ENCODE results near the gene EYS. TPM values are rescaled to one million over a fixed set of nuclear protein-coding genes. Genes with fewer than 3 reads are reported as not detected.

Gene EYS
- total and polyA plus RNA-seq, 2 of the 13 experiments (the other 11 are each of a cell fraction or from before 2014, with no cell fraction given), result 0.04 to 0.07 TPM

DNA sequence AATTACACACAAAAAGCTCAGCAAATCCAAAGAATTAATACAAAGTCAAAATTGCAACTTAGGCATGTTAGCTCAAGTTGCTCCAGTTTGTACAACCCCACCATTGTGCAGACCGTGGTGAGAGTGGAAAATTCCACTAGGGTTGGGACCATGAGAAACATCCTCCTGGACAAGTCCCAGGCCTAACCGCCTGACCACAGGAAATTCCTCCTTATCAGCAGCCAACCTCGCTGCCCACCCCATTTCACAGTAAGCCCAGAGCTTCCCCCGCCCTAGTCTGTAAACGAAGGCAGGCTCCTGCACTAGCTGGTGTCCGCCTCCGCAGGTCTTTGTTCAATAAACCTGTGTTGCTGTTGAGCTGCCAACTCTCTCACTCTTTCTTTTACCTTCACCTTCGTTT, 1023.3 kb downstream of the EYS start:
- peak; percentile 44 for DNase-seq (ENCODE audit: low spot score)
- Histone ChIP-seq H2AFZ (ENCODE audit: low read length) (no peak overlapping the region), H3K9me3 (ENCODE audit: low read length) (no peaks in the 10 kb centered on the region), H3K4me2 (ENCODE audit: low read depth, low read length) (peak overlapping the region; percentile 38), H3K4me3 (replicated peaks in 1 of 3; ENCODE audit: insufficient read depth in 1 of 3, low read depth in 2 of 3, low read length in 3 of 3) (no peak overlapping the region), H3K27ac (ENCODE audit: extremely low read length, insufficient read depth, low read length) (no peak overlapping the region), H3K36me3 (replicated peaks in 1 of 2; ENCODE audit: control insufficient read depth in 1 of 2, insufficient read depth in 2 of 2, low read length in 2 of 2) (no peaks in the 10 kb centered on the region), H3K4me1 (ENCODE audit: insufficient read depth, low read length) (no peaks in the 10 kb centered on the region), H3K9ac (ENCODE audit: insufficient read depth, low read depth, low read length) (no peak overlapping the region), H3K79me2 (ENCODE audit: insufficient read depth, low read length) (no peaks in the 10 kb centered on the region), H3K27me3 (ENCODE audit: control insufficient read depth in 1 of 2, insufficient read depth in 2 of 2, low read length in 2 of 2) (no peaks in the 10 kb centered on the region), H4K20me1 (ENCODE audit: insufficient read depth, low read length) (no peaks in the 10 kb centered on the region)
- TF ChIP-seq, protein P1, sequence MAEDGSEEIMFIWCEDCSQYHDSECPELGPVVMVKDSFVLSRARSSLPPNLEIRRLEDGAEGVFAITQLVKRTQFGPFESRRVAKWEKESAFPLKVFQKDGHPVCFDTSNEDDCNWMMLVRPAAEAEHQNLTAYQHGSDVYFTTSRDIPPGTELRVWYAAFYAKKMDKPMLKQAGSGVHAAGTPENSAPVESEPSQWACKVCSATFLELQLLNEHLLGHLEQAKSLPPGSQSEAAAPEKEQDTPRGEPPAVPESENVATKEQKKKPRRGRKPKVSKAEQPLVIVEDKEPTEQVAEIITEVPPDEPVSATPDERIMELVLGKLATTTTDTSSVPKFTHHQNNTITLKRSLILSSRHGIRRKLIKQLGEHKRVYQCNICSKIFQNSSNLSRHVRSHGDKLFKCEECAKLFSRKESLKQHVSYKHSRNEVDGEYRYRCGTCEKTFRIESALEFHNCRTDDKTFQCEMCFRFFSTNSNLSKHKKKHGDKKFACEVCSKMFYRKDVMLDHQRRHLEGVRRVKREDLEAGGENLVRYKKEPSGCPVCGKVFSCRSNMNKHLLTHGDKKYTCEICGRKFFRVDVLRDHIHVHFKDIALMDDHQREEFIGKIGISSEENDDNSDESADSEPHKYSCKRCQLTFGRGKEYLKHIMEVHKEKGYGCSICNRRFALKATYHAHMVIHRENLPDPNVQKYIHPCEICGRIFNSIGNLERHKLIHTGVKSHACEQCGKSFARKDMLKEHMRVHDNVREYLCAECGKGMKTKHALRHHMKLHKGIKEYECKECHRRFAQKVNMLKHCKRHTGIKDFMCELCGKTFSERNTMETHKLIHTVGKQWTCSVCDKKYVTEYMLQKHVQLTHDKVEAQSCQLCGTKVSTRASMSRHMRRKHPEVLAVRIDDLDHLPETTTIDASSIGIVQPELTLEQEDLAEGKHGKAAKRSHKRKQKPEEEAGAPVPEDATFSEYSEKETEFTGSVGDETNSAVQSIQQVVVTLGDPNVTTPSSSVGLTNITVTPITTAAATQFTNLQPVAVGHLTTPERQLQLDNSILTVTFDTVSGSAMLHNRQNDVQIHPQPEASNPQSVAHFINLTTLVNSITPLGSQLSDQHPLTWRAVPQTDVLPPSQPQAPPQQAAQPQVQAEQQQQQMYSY (CRISPR knock-in tag; IDR thresholded peaks at IDR 0.05), result no peak
- TF ChIP-seq ZNF644 (CRISPR knock-in tag; IDR thresholded peaks at IDR 0.05; ENCODE audit: low read depth) (0 out of 2 replicates have a peak, but pooled peaks have one; percentile 18), ZMYM4 (CRISPR knock-in tag; IDR thresholded peaks at IDR 0.05) (0 out of 2 replicates have a peak, but pooled peaks have one; percentile 16), ZNF331 (CRISPR knock-in tag; IDR thresholded peaks at IDR 0.05) (peak; percentile 21; the same call in 1 of the 2 replicates), ZNF224 (CRISPR knock-in tag; IDR thresholded peaks at IDR 0.05) (no peak), XRCC5 (optimal IDR thresholded peaks at IDR 0.05; ENCODE audit: low read length) (peak; percentile 63)
- TF ChIP-seq, protein P2, sequence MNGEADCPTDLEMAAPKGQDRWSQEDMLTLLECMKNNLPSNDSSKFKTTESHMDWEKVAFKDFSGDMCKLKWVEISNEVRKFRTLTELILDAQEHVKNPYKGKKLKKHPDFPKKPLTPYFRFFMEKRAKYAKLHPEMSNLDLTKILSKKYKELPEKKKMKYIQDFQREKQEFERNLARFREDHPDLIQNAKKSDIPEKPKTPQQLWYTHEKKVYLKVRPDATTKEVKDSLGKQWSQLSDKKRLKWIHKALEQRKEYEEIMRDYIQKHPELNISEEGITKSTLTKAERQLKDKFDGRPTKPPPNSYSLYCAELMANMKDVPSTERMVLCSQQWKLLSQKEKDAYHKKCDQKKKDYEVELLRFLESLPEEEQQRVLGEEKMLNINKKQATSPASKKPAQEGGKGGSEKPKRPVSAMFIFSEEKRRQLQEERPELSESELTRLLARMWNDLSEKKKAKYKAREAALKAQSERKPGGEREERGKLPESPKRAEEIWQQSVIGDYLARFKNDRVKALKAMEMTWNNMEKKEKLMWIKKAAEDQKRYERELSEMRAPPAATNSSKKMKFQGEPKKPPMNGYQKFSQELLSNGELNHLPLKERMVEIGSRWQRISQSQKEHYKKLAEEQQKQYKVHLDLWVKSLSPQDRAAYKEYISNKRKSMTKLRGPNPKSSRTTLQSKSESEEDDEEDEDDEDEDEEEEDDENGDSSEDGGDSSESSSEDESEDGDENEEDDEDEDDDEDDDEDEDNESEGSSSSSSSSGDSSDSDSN (CRISPR knock-in tag; IDR thresholded peaks at IDR 0.05), result peak; percentile 61
- TF ChIP-seq, protein P3, sequence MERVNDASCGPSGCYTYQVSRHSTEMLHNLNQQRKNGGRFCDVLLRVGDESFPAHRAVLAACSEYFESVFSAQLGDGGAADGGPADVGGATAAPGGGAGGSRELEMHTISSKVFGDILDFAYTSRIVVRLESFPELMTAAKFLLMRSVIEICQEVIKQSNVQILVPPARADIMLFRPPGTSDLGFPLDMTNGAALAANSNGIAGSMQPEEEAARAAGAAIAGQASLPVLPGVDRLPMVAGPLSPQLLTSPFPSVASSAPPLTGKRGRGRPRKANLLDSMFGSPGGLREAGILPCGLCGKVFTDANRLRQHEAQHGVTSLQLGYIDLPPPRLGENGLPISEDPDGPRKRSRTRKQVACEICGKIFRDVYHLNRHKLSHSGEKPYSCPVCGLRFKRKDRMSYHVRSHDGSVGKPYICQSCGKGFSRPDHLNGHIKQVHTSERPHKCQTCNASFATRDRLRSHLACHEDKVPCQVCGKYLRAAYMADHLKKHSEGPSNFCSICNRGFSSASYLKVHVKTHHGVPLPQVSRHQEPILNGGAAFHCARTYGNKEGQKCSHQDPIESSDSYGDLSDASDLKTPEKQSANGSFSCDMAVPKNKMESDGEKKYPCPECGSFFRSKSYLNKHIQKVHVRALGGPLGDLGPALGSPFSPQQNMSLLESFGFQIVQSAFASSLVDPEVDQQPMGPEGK (CRISPR knock-in tag; IDR thresholded peaks at IDR 0.05), result peak; percentile 42; the same call in 1 of the 2 replicates
- peak; percentile 91 for ATAC-seq
- intact Hi-C loops (cut with micrococcal nuclease; ENCODE audit: unreplicated experiment), result no loop called here
- no TSS peak for BruUV-seq (replicated peaks)
- no peak for FAIRE-seq
- ChIA-PET CTCF (ENCODE audit: low intra/inter-chr PET ratio, low total read pairs) (no interaction called here), POLR2A (no interaction called here)
- in situ Hi-C loops (cut with HindIII; ENCODE audit: extremely low pct_ligation_motif_present, low pct_unique_long_range_greater_than_20kb), result no loop called here
- WGBS (ENCODE audit: low lambda C conversion rate), result 7% methylated on average over 8 of the region's 8 CpGs

Data from HepG2 (cell line).